GM19324 (cell line): ENCODE results near the gene SPTLC1.
"Not testable (repeated sequence)": the region's sequence is repeated elsewhere in the genome, so short reads cannot be mapped to it uniquely, and the experiment has no call there.

Experiments used
- ATAC-seq: cut with Tn5 transposase; IDR thresholded peaks from one replicate; pipeline ENCODE4 v1.9.1; 2021; ENCODE audit warnings: mild to moderate bottlenecking, moderate library complexity; ENCODE audit not compliant: unreplicated experiment, low FRiP score

The SPTLC1 gene

GRCh38 chr9:92115071-92115858 is at the start of gene SPTLC1:
Gene SPTLC1, minus strand, starts transcription at chr9:92115413. Its CDS starts 43 bp downstream, at chr9:92115370.
- peak; percentile 98 for ATAC-seq

- ATAC-seq: no peak
Observed at GRCh38 chr9:92164975-92165374, 49.8 kb upstream of the SPTLC1 start.

- ATAC-seq: no peak
Observed at GRCh38 chr9:92164490-92164889, 49.3 kb upstream of the SPTLC1 start.

- ATAC-seq: no peak
Observed at GRCh38 chr9:92163276-92163675, 48.1 kb upstream of the SPTLC1 start.

GRCh38 chr9:92160786-92161185 is 45.6 kb upstream of the SPTLC1 start:
- no peak for ATAC-seq

- ATAC-seq: no peak
Observed at GRCh38 chr9:92159058-92159457, 43.8 kb upstream of the SPTLC1 start.

- ATAC-seq: no peak
Observed at GRCh38 chr9:92158097-92158601, 42.9 kb upstream of the SPTLC1 start.

- not testable (repeated sequence) for ATAC-seq
Observed at GRCh38 chr9:92155736-92156135, 40.5 kb upstream of the SPTLC1 start.

- ATAC-seq: no peak
Observed at GRCh38 chr9:92155221-92155620, 40.0 kb upstream of the SPTLC1 start.

GRCh38 chr9:92153466-92154415 is 38.5 kb upstream of the SPTLC1 start:
- ATAC-seq: not testable (repeated sequence)

- no peak for ATAC-seq
Observed at GRCh38 chr9:92151691-92152393, 36.6 kb upstream of the SPTLC1 start.

GRCh38 chr9:92150501-92151470 is 35.6 kb upstream of the SPTLC1 start:
- not testable (repeated sequence) for ATAC-seq

- ATAC-seq: no peak
Observed at GRCh38 chr9:92147852-92148180, 32.6 kb upstream of the SPTLC1 start.

GRCh38 chr9:92147030-92147851 is 32.0 kb upstream of the SPTLC1 start:
- ATAC-seq: peak; percentile 72

GRCh38 chr9:92146610-92147009 is 31.4 kb upstream of the SPTLC1 start:
- ATAC-seq: no peak

GRCh38 chr9:92145784-92146183 is 30.6 kb upstream of the SPTLC1 start:
- not testable (repeated sequence) for ATAC-seq

GRCh38 chr9:92142329-92142728 is 27.1 kb upstream of the SPTLC1 start:
- no peak for ATAC-seq
